Measurements from ENCODE around the gene TDRD10.

The TDRD10 gene

DNA sequence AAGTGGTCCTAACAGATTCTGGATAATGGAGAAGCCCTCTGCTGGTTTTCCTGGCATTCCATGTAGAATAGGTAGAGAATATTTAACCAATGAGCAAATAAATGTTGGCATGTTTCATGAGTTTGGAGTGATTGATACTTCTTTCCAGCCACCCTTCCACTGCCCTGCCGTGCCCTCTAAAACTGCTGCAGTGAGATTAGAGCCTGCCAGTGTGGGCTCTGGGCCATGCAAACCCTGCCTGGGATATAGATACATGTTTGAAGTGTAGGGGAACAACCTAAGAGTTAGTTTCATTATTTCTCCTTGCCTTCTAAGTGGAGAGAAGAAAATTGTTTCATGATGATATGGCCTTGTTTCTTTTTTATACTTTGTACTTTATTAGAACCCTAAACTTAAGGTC lies 46.0 kb downstream of the TDRD10 start:
- Histone ChIP-seq H3K9me3 (ENCODE audit: severe bottlenecking) (no peaks in the 10 kb centered on the region), H3K4me3 (ENCODE audit: low read depth, low read length) (no peak overlapping the region), H3K27me3 (ENCODE audit: insufficient read depth, low read depth, severe bottlenecking) (peaks cover 28% of the 10 kb centered on the region), H3K36me3 (peaks cover 45% of the 10 kb centered on the region), H3K27ac (no peak overlapping the region)
- TF ChIP-seq CTCF (IDR thresholded peaks at IDR 0.05; ENCODE audit: low read depth, low read length): no peak
- DNase-seq: no peak

- Histone ChIP-seq H3K4me3 (ENCODE audit: low read depth, low read length) (no peak overlapping the region), H3K9me3 (ENCODE audit: severe bottlenecking) (no peaks in the 10 kb centered on the region), H3K27ac (no peak overlapping the region), H3K27me3 (ENCODE audit: insufficient read depth, low read depth, severe bottlenecking) (peaks cover 15% of the 10 kb centered on the region), H3K36me3 (peaks cover 58% of the 10 kb centered on the region)
- DNase-seq: no peak
- no peak for TF ChIP-seq CTCF (IDR thresholded peaks at IDR 0.05; ENCODE audit: low read depth, low read length)
Measured at GRCh38 chr1:154549202-154549770, 47.3 kb downstream of the TDRD10 start.

DNA sequence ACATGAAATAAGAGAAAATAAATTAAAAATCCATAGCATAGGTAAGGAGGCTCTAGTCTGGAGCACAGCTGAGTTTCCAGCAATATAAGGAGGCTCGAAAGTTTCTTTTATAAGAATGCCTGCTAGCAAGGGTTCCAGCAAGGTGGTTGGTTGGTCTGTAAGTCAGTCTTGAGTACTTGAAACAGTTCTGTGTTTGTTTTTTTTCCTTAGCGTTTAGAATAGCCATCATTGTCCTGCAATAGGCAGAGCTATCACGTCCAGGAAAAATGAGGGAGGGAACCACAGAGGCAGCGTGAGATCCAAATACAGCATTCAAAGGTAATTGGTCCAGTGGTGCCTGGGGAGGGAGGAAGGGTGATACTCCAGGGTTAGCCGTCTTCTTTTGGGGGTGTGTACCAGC lies 48.1 kb downstream of the TDRD10 start:
- Histone ChIP-seq H3K4me3 (ENCODE audit: low read depth, low read length) (no peak overlapping the region), H3K36me3 (peaks cover 66% of the 10 kb centered on the region), H3K27me3 (ENCODE audit: insufficient read depth, low read depth, severe bottlenecking) (peaks cover 8% of the 10 kb centered on the region), H3K27ac (no peak overlapping the region), H3K9me3 (ENCODE audit: severe bottlenecking) (no peaks in the 10 kb centered on the region)
- no peak for TF ChIP-seq CTCF (IDR thresholded peaks at IDR 0.05; ENCODE audit: low read depth, low read length)
- DNase-seq: no peak

GRCh38 chr1:154550657-154551056 lies 48.6 kb downstream of the TDRD10 start:
- Histone ChIP-seq H3K4me3 (ENCODE audit: low read depth, low read length) (no peak overlapping the region), H3K9me3 (ENCODE audit: severe bottlenecking) (no peaks in the 10 kb centered on the region), H3K36me3 (peaks cover 72% of the 10 kb centered on the region), H3K27me3 (ENCODE audit: insufficient read depth, low read depth, severe bottlenecking) (peaks cover 2% of the 10 kb centered on the region), H3K27ac (no peak overlapping the region)
- no peak for DNase-seq
- no peak for TF ChIP-seq CTCF (IDR thresholded peaks at IDR 0.05; ENCODE audit: low read depth, low read length)

DNA sequence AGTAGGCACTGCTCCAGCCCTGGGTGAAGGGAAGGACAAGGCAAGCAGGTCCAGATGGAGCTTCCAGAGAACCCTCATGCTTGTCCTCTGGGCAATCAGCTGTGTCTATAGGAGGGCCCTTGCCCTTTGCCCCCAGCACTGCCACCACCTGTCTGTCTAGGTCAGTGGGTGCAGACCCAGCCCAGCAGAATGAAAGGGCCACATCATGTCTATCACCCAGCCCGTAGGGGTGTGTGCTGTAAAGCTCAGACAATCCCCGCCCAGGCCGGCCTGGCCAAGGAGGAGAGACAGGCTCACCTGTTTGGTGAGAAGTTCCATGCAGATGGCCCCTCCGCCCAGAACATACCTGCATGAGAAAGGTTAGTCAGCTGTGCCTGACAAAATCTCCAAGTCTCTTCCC lies 49.5 kb downstream of the TDRD10 start:
- TF ChIP-seq CTCF (IDR thresholded peaks at IDR 0.05; ENCODE audit: low read depth, low read length): no peak
- Histone ChIP-seq H3K36me3 (peaks cover 79% of the 10 kb centered on the region), H3K27ac (no peak overlapping the region), H3K9me3 (ENCODE audit: severe bottlenecking) (no peaks in the 10 kb centered on the region), H3K4me3 (ENCODE audit: low read depth, low read length) (no peak overlapping the region), H3K27me3 (ENCODE audit: insufficient read depth, low read depth, severe bottlenecking) (no peaks in the 10 kb centered on the region)
- no peak for DNase-seq

DNA sequence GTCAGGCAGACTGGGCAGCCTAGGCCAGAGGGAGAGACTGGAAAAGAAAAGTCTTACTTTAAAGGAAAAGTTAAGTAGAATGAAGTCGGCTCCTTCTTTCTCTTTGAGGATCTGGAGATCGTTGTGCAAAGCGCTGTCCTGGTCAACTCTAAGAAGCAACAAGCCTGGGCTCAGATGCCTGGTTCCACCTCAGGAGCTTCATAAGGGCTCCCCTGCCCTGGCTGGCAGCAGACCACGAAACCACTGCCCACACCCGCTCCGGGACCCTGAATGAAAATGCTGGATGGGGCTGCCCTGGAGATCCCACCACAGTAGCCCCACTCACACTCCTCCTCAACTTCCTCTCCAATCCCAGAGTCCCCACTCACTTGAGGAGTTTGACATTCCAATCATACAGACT lies 50.0 kb downstream of the TDRD10 start:
- peaks cover 84% of the 10 kb centered on the region for H3K36me3 ChIP-seq
- TF ChIP-seq CTCF (IDR thresholded peaks at IDR 0.05; ENCODE audit: low read depth, low read length): no peak
- H3K27ac ChIP-seq: no peak overlapping the region
- DNase-seq: no peak
- no peak overlapping the region for H3K4me3 ChIP-seq (ENCODE audit: low read depth, low read length)
- no peaks in the 10 kb centered on the region for H3K9me3 ChIP-seq (ENCODE audit: severe bottlenecking)
- no peaks in the 10 kb centered on the region for H3K27me3 ChIP-seq (ENCODE audit: insufficient read depth, low read depth, severe bottlenecking)
